H1 (cell line): ENCODE measurements around the gene AGAP3. TPM values are rescaled to one million over a fixed set of nuclear protein-coding genes. Genes with fewer than 3 reads are reported as not detected.

Experiments used
- SIN3A ChIP-seq, 2 experiments: IDR thresholded peaks in 1 of 2; conservative IDR thresholded peaks in 1 of 2; 2 replicates each; pipeline ENCODE4 v1.6.1; 2011 to 2012; ENCODE audit warnings: low read length in 2 of 2, improper control_type of control experiment in 1 of 2, low read depth in 1 of 2, mild to moderate bottlenecking in 1 of 2
- polyA plus RNA-seq, 7 experiments: library from polyadenylated mRNA; depleted of rRNA in 3 of 7; stranded (reverse) in 5 of 7; unstranded in 2 of 7; fragments of >200 nt in 5 of 7; fragments of 200-250 nt in 2 of 7; gene quantifications; 1 replicate in 5 of 7; 2 replicates in 1 of 7; 4 replicates in 1 of 7; pipeline versions ENCODE4 v1.2.1 to v1.2.3, GENCODE V29; 2011 to 2013; ENCODE audit warnings: missing spikeins in 2 of 7, mixed read lengths in 2 of 7
- total RNA-seq: library from RNA; stranded (reverse); fragmentation: NEBNext Ultra II Directional; extraction: Animal tissue kit (Norgen Biotek cat#: 25700); gene quantifications from 2 replicates; pipeline ENCODE4 v1.2.1, GENCODE V29; 2021

AGAP3 gene
- total and polyA plus RNA-seq, 2 of the 8 experiments (the other 6 are each of a cell fraction or from before 2014, with no cell fraction given): 66.4 to 120 TPM

GRCh38 chr7:151178236-151178635, 92.0 kb downstream of the AGAP3 start (continued):
- TF ChIP-seq SIN3A (conservative IDR thresholded peaks at IDR 0.05 in 1 of 2, IDR thresholded peaks at IDR 0.05 in 1 of 2; ENCODE audit: low read depth in 1 of 2, low read length in 2 of 2): no peak
